Transverse colon (tissue), 4 donors: ENCODE results near the gene DMXL1.

Experiments used
- CTCF ChIP-seq, 5 experiments: fragments of 200-600 bp in 3 of 5; fragments of 450-650 bp in 2 of 5; sonication (generic) in 3 of 5; IDR thresholded peaks; 1 replicate in 2 of 5; 2 replicates in 3 of 5; pipeline ENCODE4 v1.5.1; 2016 to 2017; ENCODE audit warnings: antibody characterized with exemption in 5 of 5, inconsistent platforms in 3 of 5, mild to moderate bottlenecking in 2 of 5, moderate library complexity in 1 of 5
- EP300 ChIP-seq: sonication (generic); formaldehyde crosslinking; IDR thresholded peaks from one replicate; pipeline ENCODE4 v1.6.1; 2017; ENCODE audit warnings: antibody characterized with exemption, low read depth
- POLR2A ChIP-seq: fragments of 450-650 bp; IDR thresholded peaks from one replicate; pipeline ENCODE4 v1.6.1; 2016; ENCODE audit warnings: antibody characterized with exemption, mild to moderate bottlenecking, moderate library complexity
- POLR2AphosphoS5 ChIP-seq, 3 donors: sonication (generic); formaldehyde crosslinking; IDR thresholded peaks; one replicate each; pipeline ENCODE4 v1.6.1; 2016; ENCODE audit warnings: antibody characterized with exemption in 3 of 3

- no peak for TF ChIP-seq CTCF (IDR thresholded peaks at IDR 0.05)
- TF ChIP-seq POLR2A, result no peak
- no peak for TF ChIP-seq POLR2AphosphoS5 (IDR thresholded peaks at IDR 0.05)
- TF ChIP-seq EP300, result no peak
Measured at GRCh38 chr5:119285070-119285916, 214.4 kb downstream of the DMXL1 start.
